HepG2 (cell line): ENCODE data around the gene PDZD8. TPM values are rescaled to one million over a fixed set of nuclear protein-coding genes. Genes with fewer than 3 reads are reported as not detected.

Experiments used
- ADNP ChIP-seq: sonication (generic); formaldehyde crosslinking; IDR thresholded peaks from 2 replicates; pipeline ENCODE4 v1.4.0; 2020; ENCODE audit warnings: missing genetic modification reagents
- ARID5B ChIP-seq: IDR thresholded peaks from 2 replicates; pipeline ENCODE4 v1.4.0; 2020; ENCODE audit warnings: mild to moderate bottlenecking, missing genetic modification reagents
- ARNT2 ChIP-seq: sonication (generic); formaldehyde crosslinking; IDR thresholded peaks from 2 replicates; pipeline ENCODE4 v1.8.0; 2022; ENCODE audit warnings: mild to moderate bottlenecking, low read depth, missing genetic modification reagents, moderate library complexity
- CREB1 ChIP-seq, 2 experiments: fragments of 450-650 bp in 1 of 2; IDR thresholded peaks; 2 replicates each; pipeline ENCODE4 v1.6.1; 2016 to 2017; ENCODE audit warnings: control low read depth in 1 of 2, mild to moderate bottlenecking in 1 of 2, missing compliant biosample characterization in 1 of 2, missing genetic modification characterization in 1 of 2
- FOSL2 ChIP-seq: sonication (generic); formaldehyde crosslinking; IDR thresholded peaks from 2 replicates; pipeline ENCODE4 v1.4.0; 2020; ENCODE audit warnings: missing genetic modification reagents
- GTF2F1 ChIP-seq: fragments of 150-350 bp; IDR thresholded peaks from 2 replicates; pipeline ENCODE4 v1.6.1; 2014; ENCODE audit warnings: low read length
- HDAC6 ChIP-seq: fragments of 200-600 bp; sonication (generic); IDR thresholded peaks from 2 replicates; pipeline ENCODE4 v1.7.0; 2017; ENCODE audit warnings: mild to moderate bottlenecking, antibody characterized with exemption, low read length, low read depth
- HNF4A ChIP-seq: sonication (generic); formaldehyde crosslinking; IDR thresholded peaks from 2 replicates; pipeline ENCODE4 v1.4.0; 2020; ENCODE audit warnings: missing genetic modification reagents
- KDM4B ChIP-seq: sonication (generic); formaldehyde crosslinking; IDR thresholded peaks from 2 replicates; pipeline ENCODE4 v1.4.0; 2020; ENCODE audit warnings: missing genetic modification reagents
- MAFF ChIP-seq: IDR thresholded peaks from 2 replicates; pipeline ENCODE4 v1.6.1; 2011; ENCODE audit warnings: low read depth, low read length, improper control_type of control experiment
- MXD3 ChIP-seq: IDR thresholded peaks from 2 replicates; pipeline ENCODE4 v1.6.1; 2016; ENCODE audit warnings: mild to moderate bottlenecking, missing biosample characterization, missing genetic modification reagents
- PLSCR1 ChIP-seq: sonication (generic); formaldehyde crosslinking; IDR thresholded peaks from 2 replicates; pipeline ENCODE4 v1.5.0; 2020; ENCODE audit warnings: missing genetic modification reagents, mild to moderate bottlenecking, borderline replicate concordance
- POLR2A ChIP-seq, 2 experiments: IDR thresholded peaks; 2 replicates each; pipeline ENCODE4 v1.6.1; 2011; ENCODE audit warnings: low read depth in 2 of 2, low read length in 2 of 2, mild to moderate bottlenecking in 1 of 2, moderate library complexity in 1 of 2; ENCODE audit not compliant: insufficient read depth in 1 of 2
- RBM22 ChIP-seq: fragments of 200-400 bp; formaldehyde crosslinking; optimal IDR thresholded peaks from 2 replicates; pipeline ENCODE3; 2017; ENCODE audit warnings: mild to moderate bottlenecking, low read length, moderate library complexity
- RBM39 ChIP-seq: fragments of 200-400 bp; formaldehyde crosslinking; IDR thresholded peaks from one replicate; pipeline ENCODE4 v1.6.1; 2018; ENCODE audit warnings: antibody characterized with exemption, mild to moderate bottlenecking, low read depth, low read length; ENCODE audit not compliant: poor library complexity, severe bottlenecking
- SOX5 ChIP-seq: IDR thresholded peaks from 2 replicates; pipeline ENCODE4 v1.6.1; 2016; ENCODE audit warnings: borderline replicate concordance
- SUZ12 ChIP-seq: fragments of 150-350 bp; IDR thresholded peaks from 2 replicates; pipeline ENCODE4 v1.6.1; 2014; ENCODE audit warnings: low read depth, low read length
- ZEB1 ChIP-seq: IDR thresholded peaks from 2 replicates; pipeline ENCODE4 v1.6.1; 2012; ENCODE audit warnings: mild to moderate bottlenecking, low read depth, inconsistent platforms; ENCODE audit not compliant: insufficient replicate concordance
- ZFP62 ChIP-seq: sonication (generic); formaldehyde crosslinking; IDR thresholded peaks from 2 replicates; pipeline ENCODE4 v1.4.0; 2020; ENCODE audit warnings: missing genetic modification reagents
- ZNF143 ChIP-seq: sonication (generic); formaldehyde crosslinking; IDR thresholded peaks from 2 replicates; pipeline ENCODE4 v1.4.0; 2020; ENCODE audit warnings: missing genetic modification reagents
- ZNF331 ChIP-seq: sonication (generic); formaldehyde crosslinking; IDR thresholded peaks from 2 replicates; pipeline ENCODE4 v1.4.0; 2020; ENCODE audit warnings: missing genetic modification reagents
- ZNF513 ChIP-seq: sonication (generic); formaldehyde crosslinking; conservative IDR thresholded peaks from 2 replicates; pipeline ENCODE4 v1.5.0; 2020; ENCODE audit warnings: missing genetic modification reagents
- ZNF569 ChIP-seq: sonication (generic); formaldehyde crosslinking; IDR thresholded peaks from 2 replicates; pipeline ENCODE4 v1.5.0; 2020; ENCODE audit warnings: mild to moderate bottlenecking, missing genetic modification reagents, moderate library complexity, borderline replicate concordance
- ZNF704 ChIP-seq: sonication (generic); formaldehyde crosslinking; IDR thresholded peaks from 2 replicates; pipeline ENCODE4 v1.8.1; 2023; ENCODE audit warnings: mild to moderate bottlenecking, inconsistent platforms, moderate library complexity, missing genetic modification reagents, borderline replicate concordance
- ZNF749 ChIP-seq: sonication (generic); formaldehyde crosslinking; IDR thresholded peaks from 2 replicates; pipeline ENCODE4 v1.8.0; 2022; ENCODE audit warnings: mild to moderate bottlenecking, missing genetic modification reagents, moderate library complexity, borderline replicate concordance
- polyA plus RNA-seq, 8 experiments: library from polyadenylated mRNA; depleted of rRNA in 3 of 8; stranded (reverse) in 7 of 8; unstranded in 1 of 8; fragments of >200 nt; fragmentation: Illumina TruSeq in 4 of 8; extraction: Trizol in 4 of 8; gene quantifications; 2 replicates each; pipeline versions ENCODE4 v1.2.1 to v1.2.3, GENCODE V29; 2011 to 2016; ENCODE audit warnings: low read depth in 4 of 8, missing spikeins in 1 of 8, mixed read lengths in 1 of 8; ENCODE audit not compliant: insufficient read depth in 1 of 8
- total RNA-seq, 5 experiments: library from RNA; depleted of rRNA; stranded (reverse); fragments of >200 nt; fragmentation: Illumina TruSeq; extraction: Trizol; gene quantifications; 2 replicates each; pipeline ENCODE4 v1.2.3, GENCODE V29; 2016; ENCODE audit warnings: low read depth in 1 of 5

The PDZD8 gene
- total and polyA plus RNA-seq, 2 of the 13 experiments (the other 11 are each of a cell fraction or from before 2014, with no cell fraction given): 11.2 to 32.0 TPM

- TF ChIP-seq ADNP (CRISPR knock-in tag) (no peak), HNF4A (CRISPR knock-in tag) (no peak), RBM39 (no peak), ZFP62 (CRISPR knock-in tag) (no peak), CREB1 (IDR thresholded peaks at IDR 0.05) (peak; percentile 54), CREB1 (CRISPR knock-in tag; IDR thresholded peaks at IDR 0.05) (no peak), RBM22 (no peak), POLR2A (IDR thresholded peaks at IDR 0.05; ENCODE audit: insufficient read depth in 1 of 2, low read depth in 2 of 2, low read length in 2 of 2) (no peak), ZNF331 (no peak), MAFF (0 out of 2 replicates have a peak, but pooled peaks have one; percentile 9), ZNF143 (no peak), KDM4B (no peak), ARID5B (CRISPR knock-in tag) (peak; percentile 58), ZEB1 (no peak), MXD3 (CRISPR knock-in tag) (no peak), SOX5 (CRISPR knock-in tag) (peak; percentile 62; the same call in 1 of the 2 replicates), HDAC6 (no peak), GTF2F1 (no peak), FOSL2 (0 out of 2 replicates have a peak, but pooled peaks have one; percentile 36), PLSCR1 (no peak), ZNF704 (CRISPR knock-in tag) (no peak), ZNF749 (CRISPR knock-in tag) (no peak), ZNF569 (CRISPR knock-in tag) (no peak), SUZ12 (no peak), ZNF513 (CRISPR knock-in tag) (no peak), ARNT2 (no peak)
Observed at GRCh38 chr10:117264782-117265181, 110.5 kb downstream of the PDZD8 start (continued).
